ENCODE measurements around the gene INTS6. TPM values are rescaled to one million over a fixed set of nuclear protein-coding genes. Genes with fewer than 3 reads are reported as not detected.
A peak's percentile ranks its signal among the peaks of the same experiment; 100 is the strongest.

Gene INTS6
- total RNA-seq, 4 donors from 2014 or later, result 15.3 to 37.0 (median 25.2) TPM

- Histone ChIP-seq H3K36me3 (peaks cover 0 to 7% (median 0%) of the 10 kb centered on the region in 4 donors), H3K4me3 (peak overlapping the region; percentile 20 to 97 (median 78)), H3K27ac (peak overlapping the region; percentile 99 to 100 (median 100)), H3K4me1 (peaks cover 14 to 28% (median 22%) of the 10 kb centered on the region in 4 donors), H3K27me3 (no peaks in the 10 kb centered on the region), H3K9me3 (no peaks in the 10 kb centered on the region)
- intact Hi-C loops (cut with DNase I; ENCODE audit: low total_unique reads), result loop anchor here (5.0 to 10.0 kb wide), 3 partner anchors 131 to 351 kb away; partner anchors contain the start of genes DHRS12 and WDFY2
- in situ Hi-C loops (cut with MboI; ENCODE audit: low pct_ligation_motif_present in 1 of 4, low pct_unique_long_range_greater_than_20kb in 1 of 4, low sequenced_read_pairs in 3 of 4), result loop anchor here in 1 of 4 donors (10.0 kb wide), 1 partner anchor 134 kb away; the partner anchor contains the start of gene WDFY2
- 1 to 4% methylated on average over 5 of the region's 5 CpGs for WGBS, 2 donors (ENCODE audit: low coverage in 1 of 2)
- TF ChIP-seq CTCF (IDR thresholded peaks at IDR 0.05) (no peak), POLR2AphosphoS5 (IDR thresholded peaks at IDR 0.05) (no peak), POLR2A (IDR thresholded peaks at IDR 0.05) (no peak), EP300 (IDR thresholded peaks at IDR 0.05; ENCODE audit: low read depth) (no peak)
- no peak for DNase-seq
Observed at GRCh38 chr13:51451134-51451466, 1.7 kb downstream of the INTS6 start.

DNA sequence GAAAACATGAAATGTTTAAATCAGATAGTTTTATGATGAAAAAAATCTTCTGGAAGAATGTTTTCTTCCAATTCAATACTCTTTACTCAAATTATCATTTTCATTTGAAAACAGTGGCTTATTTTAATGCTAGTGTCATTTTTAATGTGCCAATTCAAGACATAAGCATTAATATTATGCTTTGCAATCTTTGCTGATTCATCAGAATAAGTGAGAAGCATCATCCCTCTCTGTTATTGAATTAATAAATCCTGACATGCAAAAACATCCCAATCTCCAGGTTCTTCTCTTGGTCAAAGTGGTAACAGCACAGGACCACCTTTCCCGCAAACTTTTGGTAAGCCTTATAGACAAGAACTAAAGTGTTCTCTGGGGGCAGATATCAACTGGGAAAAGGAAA lies 3.8 kb downstream of the INTS6 start:
- H3K4me1 ChIP-seq, result peaks cover 6 to 17% (median 14%) of the 10 kb centered on the region in 4 donors
- H3K27ac ChIP-seq, result no peak overlapping the region
- in situ Hi-C loops (cut with MboI; ENCODE audit: low pct_ligation_motif_present in 1 of 4, low pct_unique_long_range_greater_than_20kb in 1 of 4, low sequenced_read_pairs in 3 of 4), result loop anchor here (10.0 to 25.0 kb wide), 4 partner anchors 338 to 988 kb away; partner anchors contain the start of gene NEK5 (in 1 of the 4)
- intact Hi-C loops (cut with DNase I; ENCODE audit: low total_unique reads), result no loop called here
- H3K36me3 ChIP-seq, result peaks cover 0 to 14% (median 0%) of the 10 kb centered on the region in 4 donors
- no peak overlapping the region for H3K4me3 ChIP-seq
- no peaks in the 10 kb centered on the region for H3K9me3 ChIP-seq
- TF ChIP-seq POLR2AphosphoS5 (IDR thresholded peaks at IDR 0.05) (no peak), EP300 (IDR thresholded peaks at IDR 0.05; ENCODE audit: low read depth) (no peak), POLR2A (IDR thresholded peaks at IDR 0.05) (no peak), CTCF (IDR thresholded peaks at IDR 0.05) (no peak)
- H3K27me3 ChIP-seq, result no peaks in the 10 kb centered on the region
- WGBS, 2 donors (ENCODE audit: low coverage in 1 of 2), result 91 to 100% methylated on average over 1 of the region's 1 CpG
- DNase-seq, result no peak

GRCh38 chr13:51444922-51445321 lies 7.9 kb downstream of the INTS6 start:
- WGBS, 2 donors (ENCODE audit: low coverage in 1 of 2), result 38 to 60% methylated on average over 1 of the region's 1 CpG
- intact Hi-C loops (cut with DNase I; ENCODE audit: low total_unique reads), result no loop called here
- in situ Hi-C loops (cut with MboI; ENCODE audit: low pct_ligation_motif_present in 1 of 4, low pct_unique_long_range_greater_than_20kb in 1 of 4, low sequenced_read_pairs in 3 of 4), result loop anchor here (10.0 to 25.0 kb wide), 4 partner anchors 342 to 992 kb away; partner anchors contain the start of gene NEK5 (in 1 of the 4)

GRCh38 chr13:51440381-51440780 lies 12.5 kb downstream of the INTS6 start:
- intact Hi-C loops (cut with DNase I; ENCODE audit: low total_unique reads) (no loop called here), in situ Hi-C loops (cut with MboI; ENCODE audit: low pct_ligation_motif_present in 1 of 4, low pct_unique_long_range_greater_than_20kb in 1 of 4, low sequenced_read_pairs in 3 of 4) (loop anchor here (10.0 to 25.0 kb wide), 4 partner anchors 347 to 997 kb away; partner anchors contain the start of gene NEK5 (in 1 of the 4))
- no peak for DNase-seq
- no peaks in the 10 kb centered on the region for H3K4me1 ChIP-seq
- no peaks in the 10 kb centered on the region for H3K9me3 ChIP-seq
- no peak overlapping the region for H3K27ac ChIP-seq
- H3K36me3 ChIP-seq, result peaks cover 0 to 2% (median 0%) of the 10 kb centered on the region in 4 donors
- no peaks in the 10 kb centered on the region for H3K27me3 ChIP-seq
- no peak overlapping the region for H3K4me3 ChIP-seq
- 92 to 100% methylated on average over 1 of the region's 1 CpG for WGBS, 2 donors (ENCODE audit: low coverage in 1 of 2)
- no peak for TF ChIP-seq POLR2A (IDR thresholded peaks at IDR 0.05)
- no peak for TF ChIP-seq EP300 (IDR thresholded peaks at IDR 0.05; ENCODE audit: low read depth)
- no peak for TF ChIP-seq CTCF (IDR thresholded peaks at IDR 0.05)
- no peak for TF ChIP-seq POLR2AphosphoS5 (IDR thresholded peaks at IDR 0.05)

More at GRCh38 chr13:51444922-51445321, 7.9 kb downstream of the INTS6 start:
- peaks cover 0 to 4% (median 2%) of the 10 kb centered on the region in 4 donors for H3K4me1 ChIP-seq
- DNase-seq, result no peak
- no peaks in the 10 kb centered on the region for H3K9me3 ChIP-seq
- H3K36me3 ChIP-seq, result peaks cover 0 to 14% (median 0%) of the 10 kb centered on the region in 4 donors
- no peaks in the 10 kb centered on the region for H3K27me3 ChIP-seq
- TF ChIP-seq POLR2AphosphoS5 (IDR thresholded peaks at IDR 0.05) (no peak), POLR2A (IDR thresholded peaks at IDR 0.05) (no peak), EP300 (IDR thresholded peaks at IDR 0.05; ENCODE audit: low read depth) (no peak), CTCF (IDR thresholded peaks at IDR 0.05) (no peak)
- H3K4me3 ChIP-seq, result no peak overlapping the region
- no peak overlapping the region for H3K27ac ChIP-seq
